K562 (cell line): ENCODE measurements around the gene ADD3. TPM values are rescaled to one million over a fixed set of nuclear protein-coding genes. Genes with fewer than 3 reads are reported as not detected.

Source experiments
- ATAC-seq: fragments of 200-7000 bp; cut with Tn5 transposase; 3 replicates; pipeline ENCODE4 v1.9.1; 2020; ENCODE audit warnings: moderate library complexity
- BruUV-seq: library from RNA; stranded (reverse); fragments of 400-500 nt; replicated peaks from 2 replicates; lab custom pipeline; 2021; lab: Mats Ljungman, UMichigan
- CTCF ChIA-PET: fragments of 300-600 bp; formaldehyde crosslinking; extraction: SDS; loops from one replicate; lab custom pipeline; 2021; ENCODE audit warnings: low intra/inter-chr PET ratio; lab: Yijun Ruan, JAX
- POLR2A ChIA-PET: fragments of 300-600, 350-650 bp; sonication (Branson Sonifier 250); formaldehyde crosslinking; extraction: SDS; loops from one replicate; lab custom pipeline; 2021; ENCODE audit warnings: antibody characterized with exemption, inconsistent platforms; lab: Yijun Ruan, JAX
- DNase-seq, 4 experiments: peaks; one replicate each; pipeline versions ENCODE4 v3.0.0 to v3.0.0-alpha.2; 2011 to 2018; ENCODE audit warnings: low spot score in 3 of 4, mixed read lengths in 3 of 4; ENCODE audit errors: extremely low read depth in 1 of 4
- FAIRE-seq: peaks from 2 replicates; lab custom pipeline; 2011; peaks lifted over from hg19 to GRCh38; lab: Jason Lieb, UNC
- H2AFZ ChIP-seq: 2 replicates; pipeline ENCODE4 v1.6.0; 2011; ENCODE audit warnings: low read depth, low read length, control low read depth, inconsistent platforms
- H3K27ac ChIP-seq: fragments of 200-600 bp; 3 replicates; pipeline ENCODE4 v1.8.0; 2011; ENCODE audit warnings: low read depth, mild to moderate bottlenecking, control low read depth, inconsistent platforms, low read length, moderate library complexity, mixed read lengths; ENCODE audit errors: extremely low read depth
- H3K27me3 ChIP-seq, 2 experiments: fragments of 300-600 bp in 1 of 2; 2 replicates in 1 of 2; 3 replicates in 1 of 2; pipeline versions ENCODE4 v1.6.0 to v1.8.0; 2011; ENCODE audit warnings: inconsistent platforms in 2 of 2, low read length in 2 of 2, mild to moderate bottlenecking in 1 of 2, mixed read lengths in 1 of 2, moderate library complexity in 1 of 2; ENCODE audit not compliant: control insufficient read depth in 2 of 2, insufficient read depth in 2 of 2
- H3K36me3 ChIP-seq: fragments of 300-600 bp; 3 replicates; pipeline ENCODE4 v1.8.0; 2011; ENCODE audit warnings: mild to moderate bottlenecking, low read length, inconsistent platforms; ENCODE audit not compliant: control insufficient read depth, insufficient read depth
- H3K4me1 ChIP-seq, 2 experiments: fragments of 200-600 bp in 1 of 2; replicated peaks in 1 of 2; 2 replicates in 1 of 2; 3 replicates in 1 of 2; pipeline versions ENCODE4 v1.5.1 to v1.8.0; 2011; ENCODE audit warnings: inconsistent platforms in 2 of 2, low read length in 2 of 2, mild to moderate bottlenecking in 1 of 2, mixed read lengths in 1 of 2, moderate library complexity in 1 of 2; ENCODE audit not compliant: control insufficient read depth in 2 of 2, insufficient read depth in 2 of 2
- H3K4me2 ChIP-seq: 2 replicates; pipeline ENCODE4 v1.6.1; 2011; ENCODE audit warnings: low read length, control low read depth, inconsistent platforms, mixed read lengths; ENCODE audit not compliant: insufficient read depth
- H3K4me3 ChIP-seq: fragments of 200-600 bp; sonication (generic), shearing (Covaris generic); 2 replicates; pipeline ENCODE4 v1.5.1; 2016; ENCODE audit warnings: control low read depth, inconsistent platforms
- H3K79me2 ChIP-seq: fragments of 200-600 bp; 3 replicates; pipeline ENCODE4 v1.8.0; 2011; ENCODE audit warnings: low read length, inconsistent platforms; ENCODE audit not compliant: control insufficient read depth, insufficient read depth
- H3K9ac ChIP-seq, 2 experiments: 2 replicates each; pipeline versions ENCODE4 v1.6.0 to v1.6.1; 2011; ENCODE audit warnings: low read depth in 2 of 2, low read length in 2 of 2, control low read depth in 1 of 2, inconsistent platforms in 1 of 2, mild to moderate bottlenecking in 1 of 2, mixed read lengths in 1 of 2; ENCODE audit not compliant: insufficient read depth in 1 of 2
- H3K9me1 ChIP-seq: one replicate; pipeline ENCODE4 v1.6.0; 2011; ENCODE audit warnings: inconsistent platforms, mild to moderate bottlenecking, low read length, moderate library complexity; ENCODE audit not compliant: control insufficient read depth, insufficient read depth
- H3K9me3 ChIP-seq: replicated peaks from 2 replicates; pipeline ENCODE4 v1.5.1; 2011; ENCODE audit warnings: low read depth, low read length, inconsistent platforms; ENCODE audit not compliant: control insufficient read depth, insufficient read depth
- H4K20me1 ChIP-seq: replicated peaks from 2 replicates; pipeline ENCODE4 v1.6.1; 2011; ENCODE audit warnings: low read length, inconsistent platforms, mixed read lengths; ENCODE audit not compliant: control insufficient read depth, insufficient read depth
- CTCF ChIP-seq, 3 experiments: IDR thresholded peaks in 2 of 3; conservative IDR thresholded peaks in 1 of 3; 2 replicates each; pipeline ENCODE4 v1.5.1; 2011 to 2012; ENCODE audit warnings: low read length in 3 of 3, mild to moderate bottlenecking in 3 of 3, control low read depth in 2 of 3, improper control_type of control experiment in 1 of 3, inconsistent platforms in 1 of 3, low read depth in 1 of 3, mixed read lengths in 1 of 3, moderate library complexity in 1 of 3; ENCODE audit not compliant: insufficient read depth in 2 of 3
- EP400 ChIP-seq: fragments of 450-650 bp; IDR thresholded peaks from 2 replicates; pipeline ENCODE4 v1.6.1; 2017; ENCODE audit warnings: antibody characterized with exemption, mild to moderate bottlenecking, moderate library complexity
- MNT ChIP-seq, 2 experiments: fragments of 450-650 bp; conservative IDR thresholded peaks; 2 replicates each; pipeline ENCODE4 v1.6.1; 2017; ENCODE audit warnings: mild to moderate bottlenecking in 2 of 2, moderate library complexity in 2 of 2
- PKNOX1 ChIP-seq: fragments of 450-650 bp; IDR thresholded peaks from 2 replicates; pipeline ENCODE4 v1.6.1; 2016
- THRAP3 ChIP-seq: fragments of 450-650 bp; IDR thresholded peaks from 2 replicates; pipeline ENCODE4 v1.6.1; 2016; ENCODE audit warnings: mild to moderate bottlenecking, inconsistent platforms, borderline replicate concordance
- USF1 ChIP-seq: sonication (generic); formaldehyde crosslinking; IDR thresholded peaks from 2 replicates; pipeline ENCODE4 v1.9.0; 2022; ENCODE audit warnings: mild to moderate bottlenecking, missing genetic modification reagents
- WGBS: fragments of 100-300 bp; shearing (Covaris generic); methylation state at CpG from one replicate; pipeline ENCODE4 v1.1.6; 2016; ENCODE audit warnings: low coverage, mixed read lengths; ENCODE audit not compliant: insufficient coverage; ENCODE audit errors: missing lambda C conversion rate; 5-methylcytosine and 5-hydroxymethylcytosine counted together
- in situ Hi-C: fragments of 300-500 bp; cut with MboI; formaldehyde crosslinking; loops from 4 replicates; pipeline ENCODE4 v1.15.0; 2018; ENCODE audit warnings: inconsistent platforms, mixed read lengths
- intact Hi-C: fragments of 100-400 bp; cut with micrococcal nuclease; formaldehyde crosslinking; loops from 2 replicates; pipeline ENCODE4 v1.14.2; 2022
- polyA plus RNA-seq, 8 experiments: library from polyadenylated mRNA; depleted of rRNA in 4 of 8; stranded (reverse) in 5 of 8; unstranded in 3 of 8; fragments of >200 nt; fragmentation: Nextera tagmentation in 2 of 8; fragmentation: Illumina TruSeq in 1 of 8; extraction: Ambion mirVana in 2 of 8; extraction: Trizol in 1 of 8; gene quantifications; 2 replicates each; pipeline versions ENCODE4 v1.2.1 to v1.2.3, GENCODE V29; 2011 to 2014; ENCODE audit warnings: inconsistent platforms in 1 of 8, missing spikeins in 1 of 8
- total RNA-seq, 7 experiments: library from RNA; depleted of rRNA in 6 of 7; stranded (reverse); fragments of >200 nt in 6 of 7; fragmentation: Illumina TruSeq in 2 of 7; extraction: Trizol in 2 of 7; gene quantifications; 2 replicates each; pipeline versions ENCODE4 v1.2.1 to v1.2.3, GENCODE V29; 2011 to 2021; ENCODE audit warnings: low replicate concordance in 1 of 7

Gene ADD3
- total and polyA plus RNA-seq, 9 of the 15 experiments (the other 6 are each of a cell fraction or from before 2014, with no cell fraction given): 13.2 to 125 (median 31.7) TPM

- TF ChIP-seq USF1 (CRISPR knock-in tag) (no peak), CTCF (IDR thresholded peaks at IDR 0.05 in 2 of 3, conservative IDR thresholded peaks at IDR 0.05 in 1 of 3; ENCODE audit: insufficient read depth in 2 of 3, low read depth in 1 of 3, low read length in 3 of 3) (no peak)
Measured at GRCh38 chr10:109979215-109979614, 28.6 kb upstream of the ADD3 start (continued).

GRCh38 chr10:109981650-109982049 is 26.1 kb upstream of the ADD3 start:
- ATAC-seq (peak; percentile 76), FAIRE-seq (no peak), DNase-seq (peak in 1 of 4 experiments; percentile 43)
- no TSS peak for BruUV-seq
- no peaks in the 10 kb centered on the region for H4K20me1 ChIP-seq
- peak overlapping the region; percentile 69; the same call in 2 of the 3 replicates for H3K27ac ChIP-seq
- H2AFZ ChIP-seq: peak overlapping the region; percentile 76
- CTCF ChIA-PET: no interaction called here
- intact Hi-C loops: no loop called here
- H3K27me3 ChIP-seq: no peaks in the 10 kb centered on the region
- TF ChIP-seq THRAP3: no peak
- TF ChIP-seq EP400: 0 out of 2 replicates have a peak, but pooled peaks have one; percentile 23
- 0 out of 2 replicates have a peak, but pooled peaks have one; percentile 28 for TF ChIP-seq PKNOX1
- TF ChIP-seq MNT (conservative IDR thresholded peaks at IDR 0.05): peak in 1 of 2 experiments; percentile 47; a peak in 1 of 4 replicates
- in situ Hi-C loops: no loop called here
- H3K4me2 ChIP-seq: peak overlapping the region; percentile 68
- peak overlapping the region in 1 of 2 experiments; percentile 53; a peak in 1 of 4 replicates for H3K9ac ChIP-seq
- no peak overlapping the region for H3K4me3 ChIP-seq
- WGBS: 17% methylated on average over 2 of the region's 2 CpGs
- no peaks in the 10 kb centered on the region for H3K79me2 ChIP-seq
- H3K9me1 ChIP-seq: no peaks in the 10 kb centered on the region
- peaks cover 8 to 28% of the 10 kb centered on the region in 2 experiments; a peak in 4 of 5 replicates for H3K4me1 ChIP-seq
- H3K36me3 ChIP-seq: no peaks in the 10 kb centered on the region
- POLR2A ChIA-PET: interaction anchor here (1.7 kb wide), 1 partner anchor 26 kb away, joined by 10 read pairs; the partner anchor contains the start of gene ADD3
- H3K9me3 ChIP-seq: no peaks in the 10 kb centered on the region
